OCI-LY3 (cell line): ENCODE data around the gene PYGM.

Experiments
- H2AFZ ChIP-seq: fragments of 200-600, 300-600 bp; shearing (Covaris generic); 2 replicates; pipeline ENCODE4 v1.6.0; 2014; ENCODE audit warnings: antibody characterized with exemption, low read depth, low read length
- H3K27ac ChIP-seq: fragments of 200-600, 300-600 bp; sonication (generic); 2 replicates; pipeline ENCODE4 v1.5.1; 2014; ENCODE audit warnings: mild to moderate bottlenecking, low read length, moderate library complexity, mixed read lengths
- H3K27me3 ChIP-seq: fragments of 200-600, 300-600 bp; sonication (generic); 2 replicates; pipeline ENCODE4 v1.6.1; 2014; ENCODE audit warnings: low read depth, low read length, mixed read lengths
- H3K36me3 ChIP-seq: fragments of 200-600, 300-600 bp; sonication (generic); replicated peaks from 2 replicates; pipeline ENCODE3; 2014; ENCODE audit warnings: low read depth, low read length, mixed read lengths
- H3K4me1 ChIP-seq: fragments of 300-600, 200-600 bp; sonication (generic); 2 replicates; pipeline ENCODE4 v1.6.1; 2014; ENCODE audit warnings: low read length, mixed read lengths
- H3K4me2 ChIP-seq: fragments of 200-600, 300-600 bp; sonication (generic); 2 replicates; pipeline ENCODE4 v1.6.1; 2014; ENCODE audit warnings: low read length, mixed read lengths
- H3K4me3 ChIP-seq: fragments of 300-600, 200-600 bp; sonication (generic); 2 replicates; pipeline ENCODE4 v1.5.1; 2014; ENCODE audit warnings: antibody characterized with exemption, mild to moderate bottlenecking, low read length, moderate library complexity
- H3K79me2 ChIP-seq: fragments of 300-600, 200-600 bp; shearing (Covaris generic); 2 replicates; pipeline ENCODE4 v1.6.1; 2014; ENCODE audit warnings: mild to moderate bottlenecking, low read length, mixed read lengths
- H3K9ac ChIP-seq: fragments of 300-600, 200-600 bp; shearing (Covaris generic); 2 replicates; pipeline ENCODE4 v1.6.0; 2014; ENCODE audit warnings: mild to moderate bottlenecking, low read length, moderate library complexity
- H3K9me3 ChIP-seq: fragments of 200-600, 300-600 bp; shearing (Covaris generic); 2 replicates; pipeline ENCODE4 v1.6.1; 2014; ENCODE audit warnings: low read length, mixed read lengths; ENCODE audit not compliant: insufficient read depth
- H4K20me1 ChIP-seq: fragments of 200-600, 300-600 bp; sonication (generic); 2 replicates; pipeline ENCODE4 v1.6.1; 2016; ENCODE audit warnings: low read length, mixed read lengths; ENCODE audit not compliant: insufficient read depth
- CTCF ChIP-seq: fragments of 200-600, 300-600 bp; sonication (generic); IDR thresholded peaks from 2 replicates; pipeline ENCODE4 v1.5.1; 2014; ENCODE audit warnings: antibody characterized with exemption, low read length, low read depth
- EZH2phosphoT487 ChIP-seq: fragments of 200-600 bp; shearing (Covaris generic); IDR thresholded peaks from 2 replicates; pipeline ENCODE4 v1.6.1; 2018; ENCODE audit warnings: antibody characterized with exemption, mixed run types, low read depth

PYGM gene

GRCh38 chr11:64723117-64723906, 36.5 kb downstream of the PYGM start, which contains the start of gene NRXN2:
Gene NRXN2 (minus strand): TSS chr11:64723197. CDS start chr11:64713699, 9,498 bp downstream.
- H3K27ac ChIP-seq, result peak within 1 kb of the TSS; percentile 89
- no peaks in the 10 kb centered on the region for H3K9me3 ChIP-seq
- peaks cover 41% of the 10 kb centered on the region for H3K4me1 ChIP-seq
- peaks cover 4% of the 10 kb centered on the region; the same call in 1 of the 2 replicates for H3K27me3 ChIP-seq
- TF ChIP-seq CTCF (peak; percentile 99), EZH2phosphoT487 (no peak)
- peak within 1 kb of the TSS; percentile 98 for H3K4me2 ChIP-seq
- no peaks in the 10 kb centered on the region for H3K79me2 ChIP-seq
- peak within 1 kb of the TSS; percentile 74 for H2AFZ ChIP-seq
- H4K20me1 ChIP-seq, result no peaks in the 10 kb centered on the region
- H3K9ac ChIP-seq, result peak within 1 kb of the TSS; percentile 99
- H3K36me3 ChIP-seq, result no peaks in the 10 kb centered on the region
- peak within 1 kb of the TSS; percentile 91 for H3K4me3 ChIP-seq

GRCh38 chr11:64722141-64723065, 37.4 kb downstream of the PYGM start:
- Histone ChIP-seq H3K9me3 (no peaks in the 10 kb centered on the region), H2AFZ (no peak overlapping the region), H3K4me2 (peak overlapping the region; percentile 39), H3K4me1 (peaks cover 44% of the 10 kb centered on the region), H3K79me2 (no peaks in the 10 kb centered on the region), H3K9ac (peak overlapping the region; percentile 17; the same call in 1 of the 2 replicates), H3K4me3 (peak overlapping the region; percentile 50), H3K27me3 (peaks cover 4% of the 10 kb centered on the region; the same call in 1 of the 2 replicates), H4K20me1 (no peaks in the 10 kb centered on the region), H3K27ac (no peak overlapping the region), H3K36me3 (no peaks in the 10 kb centered on the region)
- TF ChIP-seq EZH2phosphoT487 (no peak), CTCF (no peak)

- Histone ChIP-seq H3K9me3 (no peaks in the 10 kb centered on the region), H2AFZ (no peak overlapping the region), H3K4me3 (no peak overlapping the region), H4K20me1 (no peaks in the 10 kb centered on the region), H3K36me3 (no peaks in the 10 kb centered on the region), H3K4me2 (no peak overlapping the region), H3K27me3 (peaks cover 4% of the 10 kb centered on the region; the same call in 1 of the 2 replicates), H3K79me2 (no peaks in the 10 kb centered on the region), H3K27ac (no peak overlapping the region), H3K9ac (no peak overlapping the region), H3K4me1 (peaks cover 52% of the 10 kb centered on the region)
- no peak for TF ChIP-seq CTCF
- TF ChIP-seq EZH2phosphoT487, result no peak
These were observed 38.4 kb downstream of the PYGM start for GRCh38 chr11:64721359-64721699.
